CD4-positive, alpha-beta T cell (primary cell): ENCODE results near the gene GMPPB. TPM values are rescaled to one million over a fixed set of nuclear protein-coding genes. Genes with fewer than 3 reads are reported as not detected.

ENCODE experiments used
- ATAC-seq: fragments of 200-7000 bp; cut with Tn5 transposase; one replicate; pipeline ENCODE4 v1.10.0; 2022; ENCODE audit warnings: mild to moderate bottlenecking; ENCODE audit not compliant: poor library complexity
- CTCF ChIA-PET: fragments of 350-600 bp; sonication (Branson Sonifier 250); formaldehyde crosslinking; loops from one replicate; lab custom pipeline; 2021; ENCODE audit warnings: antibody characterized with exemption, inconsistent platforms; lab: Charles Lee
- POLR2A ChIA-PET: fragments of 350-600 bp; sonication (Branson Sonifier 250); formaldehyde crosslinking; loops from one replicate; lab custom pipeline; 2021; ENCODE audit warnings: antibody characterized with exemption, inconsistent platforms; lab: Charles Lee
- DNase-seq, 14 experiments: peaks; one replicate each; pipeline ENCODE4 v3.0.0-alpha.2; 2013 to 2020; ENCODE audit warnings: mixed read lengths in 2 of 14
- H3K27ac ChIP-seq, 2 donors: one replicate each; pipeline versions ENCODE4 v1.5.1 to v1.7.0; 2013; ENCODE audit warnings: low read length in 2 of 2, low read depth in 1 of 2, mild to moderate bottlenecking in 1 of 2
- H3K27me3 ChIP-seq, 2 experiments: 1 replicate in 1 of 2; 2 replicates in 1 of 2; pipeline versions ENCODE4 v1.6.1 to v1.7.0; 2013; ENCODE audit warnings: low read length in 2 of 2, control low read depth in 1 of 2, mild to moderate bottlenecking in 1 of 2, moderate library complexity in 1 of 2; ENCODE audit not compliant: insufficient read depth in 2 of 2, control insufficient read depth in 1 of 2
- H3K36me3 ChIP-seq: one replicate; pipeline ENCODE4 v1.6.1; 2013; ENCODE audit warnings: low read length, control low read depth; ENCODE audit not compliant: insufficient read depth
- H3K4me1 ChIP-seq: one replicate; pipeline ENCODE4 v1.6.1; 2013; ENCODE audit warnings: low read length, control low read depth; ENCODE audit not compliant: insufficient read depth
- H3K4me3 ChIP-seq: one replicate; pipeline ENCODE4 v1.5.1; 2013; ENCODE audit warnings: mild to moderate bottlenecking, low read length, moderate library complexity
- H3K9me3 ChIP-seq, 2 experiments: 1 replicate in 1 of 2; 2 replicates in 1 of 2; pipeline versions ENCODE4 v1.6.1 to v1.7.0; 2013; ENCODE audit warnings: low read length in 2 of 2, mild to moderate bottlenecking in 2 of 2, control low read depth in 1 of 2, moderate library complexity in 1 of 2; ENCODE audit not compliant: control insufficient read depth in 1 of 2, insufficient read depth in 1 of 2
- H3K27ac Mint-ChIP-seq: one replicate; pipeline ENCODE4 v1.8.0; 2020; ENCODE audit warnings: mixed read lengths
- H3K27me3 Mint-ChIP-seq: one replicate; pipeline ENCODE4 v1.8.0; 2021; ENCODE audit warnings: mixed read lengths
- H3K36me3 Mint-ChIP-seq: one replicate; pipeline ENCODE4 v1.8.0; 2021; ENCODE audit warnings: low read depth, mixed read lengths
- H3K4me1 Mint-ChIP-seq: one replicate; pipeline ENCODE4 v1.8.0; 2021; ENCODE audit warnings: low read depth, mixed read lengths
- H3K4me3 Mint-ChIP-seq: one replicate; pipeline ENCODE4 v1.8.0; 2020; ENCODE audit warnings: mild to moderate bottlenecking, mixed read lengths
- H3K9me3 Mint-ChIP-seq: one replicate; pipeline ENCODE4 v1.8.0; 2020; ENCODE audit warnings: mixed read lengths
- intact Hi-C, 2 experiments: fragments of 100-400 bp; cut with DNase I in 1 of 2; cut with micrococcal nuclease in 1 of 2; formaldehyde crosslinking; loops; one replicate each; pipeline versions ENCODE4 v1.15.1 to v1.9.0; 2023 to 2025; cut with DNase I, micrococcal nuclease
- total RNA-seq, 174 experiments: library from RNA in 2 of 174; stranded (reverse) in 2 of 174; gene quantifications; one replicate each; pipeline ENCODE4 v1.2.3 and lab custom pipeline; 2021 to 2026
- TF ChIP-seq, protein P1 (sequence below): fragments of 200-600 bp; IDR thresholded peaks from one replicate; pipeline ENCODE4 v1.8.0; 2022; ENCODE audit warnings: antibody characterized with exemption, mild to moderate bottlenecking

GMPPB gene
- total RNA-seq, 2 experiments from 2014 or later: 39.0 to 41.4 TPM

DNA sequence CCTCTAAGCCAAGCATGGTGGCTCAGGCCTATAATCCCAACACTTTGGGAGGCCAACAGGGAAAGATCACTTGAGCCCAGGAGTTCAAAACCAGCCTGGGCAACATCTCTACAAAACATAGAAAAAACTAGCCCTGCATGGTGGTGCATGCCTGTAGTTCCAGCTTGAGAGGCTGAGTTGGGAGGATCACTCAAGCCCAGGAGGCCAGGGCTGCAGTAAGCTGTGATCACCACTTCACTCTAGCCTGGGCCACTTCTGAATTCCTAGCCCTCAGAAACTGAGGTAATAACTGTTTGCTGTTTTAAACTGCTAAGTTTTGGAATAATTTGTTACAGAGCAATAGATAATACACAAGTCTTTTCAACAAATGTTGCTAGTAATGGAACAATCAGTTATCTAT, 46.2 kb upstream of the GMPPB start:
- Mint-ChIP-seq H3K9me3 (no peaks in the 10 kb centered on the region), H3K4me3 (no peak overlapping the region), H3K27me3 (no peaks in the 10 kb centered on the region), H3K27ac (no peak overlapping the region), H3K36me3 (peaks cover 20% of the 10 kb centered on the region), H3K4me1 (peaks cover 38% of the 10 kb centered on the region)
- CTCF ChIA-PET: interaction anchor here (2.9 kb wide), 1 partner anchor 33 kb away, joined by 13 read pairs; the partner anchor contains the start of gene INKA1
- DNase-seq (no peak), ATAC-seq (no peak)
- H3K9me3 ChIP-seq: no peaks in the 10 kb centered on the region
- TF ChIP-seq, protein P1, sequence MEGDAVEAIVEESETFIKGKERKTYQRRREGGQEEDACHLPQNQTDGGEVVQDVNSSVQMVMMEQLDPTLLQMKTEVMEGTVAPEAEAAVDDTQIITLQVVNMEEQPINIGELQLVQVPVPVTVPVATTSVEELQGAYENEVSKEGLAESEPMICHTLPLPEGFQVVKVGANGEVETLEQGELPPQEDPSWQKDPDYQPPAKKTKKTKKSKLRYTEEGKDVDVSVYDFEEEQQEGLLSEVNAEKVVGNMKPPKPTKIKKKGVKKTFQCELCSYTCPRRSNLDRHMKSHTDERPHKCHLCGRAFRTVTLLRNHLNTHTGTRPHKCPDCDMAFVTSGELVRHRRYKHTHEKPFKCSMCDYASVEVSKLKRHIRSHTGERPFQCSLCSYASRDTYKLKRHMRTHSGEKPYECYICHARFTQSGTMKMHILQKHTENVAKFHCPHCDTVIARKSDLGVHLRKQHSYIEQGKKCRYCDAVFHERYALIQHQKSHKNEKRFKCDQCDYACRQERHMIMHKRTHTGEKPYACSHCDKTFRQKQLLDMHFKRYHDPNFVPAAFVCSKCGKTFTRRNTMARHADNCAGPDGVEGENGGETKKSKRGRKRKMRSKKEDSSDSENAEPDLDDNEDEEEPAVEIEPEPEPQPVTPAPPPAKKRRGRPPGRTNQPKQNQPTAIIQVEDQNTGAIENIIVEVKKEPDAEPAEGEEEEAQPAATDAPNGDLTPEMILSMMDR: no peak
- H3K27me3 ChIP-seq: no peaks in the 10 kb centered on the region
- no peak overlapping the region for H3K27ac ChIP-seq
- peaks cover 7% of the 10 kb centered on the region for H3K4me1 ChIP-seq
- intact Hi-C loops: no loop called here
- peaks cover 20% of the 10 kb centered on the region for H3K36me3 ChIP-seq
- no peak overlapping the region for H3K4me3 ChIP-seq
- POLR2A ChIA-PET: interaction anchor here (1.1 to 1.2 kb wide), 2 partner anchors 13 to 33 kb away, joined by 3 read pairs; partner anchors contain the start of gene INKA1

DNA sequence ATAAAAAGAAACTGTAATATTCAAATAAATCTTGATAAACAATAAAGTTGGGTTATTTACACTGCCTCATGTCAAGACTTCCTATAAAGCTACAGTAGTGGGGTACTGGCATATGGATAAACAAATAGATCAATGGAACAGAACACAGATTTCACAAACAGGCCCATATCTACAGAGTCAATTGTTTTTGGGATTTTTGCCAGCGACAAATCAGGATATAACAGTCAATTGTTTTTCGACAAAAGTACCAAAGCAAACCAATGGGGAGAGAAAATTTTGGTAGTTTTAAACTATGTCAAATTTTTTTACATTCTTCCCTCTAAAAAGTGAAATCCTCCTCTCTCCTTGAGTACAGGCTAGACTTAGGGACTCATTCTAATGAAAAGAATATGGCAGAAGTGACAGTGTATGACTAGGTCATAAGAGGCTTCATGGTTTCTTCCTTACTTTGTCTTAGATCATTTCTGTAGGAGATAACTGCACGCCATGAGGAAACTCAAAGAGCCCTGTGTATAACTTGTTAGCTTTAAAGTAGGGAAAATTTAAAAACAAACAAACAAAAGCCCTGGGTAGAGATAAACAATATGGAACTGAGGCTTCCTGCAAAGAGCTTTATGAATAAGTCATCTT, 45.6 kb upstream of the GMPPB start:
- no peak overlapping the region for H3K4me3 Mint-ChIP-seq
- POLR2A ChIA-PET: interaction anchor here (1.1 to 1.2 kb wide), 2 partner anchors 12 to 34 kb away, joined by 3 read pairs; partner anchors contain the start of gene INKA1

DNA sequence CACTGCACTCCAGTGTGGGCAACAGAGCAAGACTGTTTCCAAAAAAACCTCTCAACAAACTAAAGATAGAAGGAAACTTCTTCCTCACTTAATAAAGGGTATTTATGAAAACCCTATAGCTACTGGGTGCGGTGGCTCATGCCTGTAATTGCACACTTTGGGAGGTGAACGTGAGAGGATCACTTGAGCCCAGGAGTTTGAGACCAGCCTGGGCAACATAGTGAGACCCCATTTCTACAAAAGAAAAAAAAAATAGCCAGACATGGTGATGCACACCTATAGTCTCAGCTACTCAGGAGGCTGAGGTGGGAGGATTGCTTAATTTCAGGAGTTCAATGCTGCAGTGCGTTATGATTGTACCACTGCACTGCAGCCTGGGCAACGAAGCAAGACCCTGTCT, 40.2 kb upstream of the GMPPB start:
- Histone ChIP-seq H3K4me3 (no peak overlapping the region), H3K27me3 (no peaks in the 10 kb centered on the region), H3K4me1 (peaks cover 3% of the 10 kb centered on the region), H3K9me3 (no peaks in the 10 kb centered on the region), H3K27ac (no peak overlapping the region), H3K36me3 (peaks cover 18% of the 10 kb centered on the region)
- Mint-ChIP-seq H3K4me1 (peaks cover 21% of the 10 kb centered on the region), H3K4me3 (no peak overlapping the region), H3K27ac (no peak overlapping the region), H3K36me3 (peaks cover 26% of the 10 kb centered on the region), H3K9me3 (no peaks in the 10 kb centered on the region), H3K27me3 (no peaks in the 10 kb centered on the region)
- ATAC-seq: no peak
- no peak for DNase-seq
- intact Hi-C loops: no loop called here
- ChIA-PET POLR2A (no interaction called here), CTCF (no interaction called here)
- TF ChIP-seq, protein P1: no peak

More for the DNA sequence above, 45.6 kb upstream of the GMPPB start:
- Mint-ChIP-seq H3K9me3 (no peaks in the 10 kb centered on the region), H3K36me3 (peaks cover 25% of the 10 kb centered on the region), H3K27ac (no peak overlapping the region), H3K27me3 (no peaks in the 10 kb centered on the region), H3K4me1 (peaks cover 38% of the 10 kb centered on the region)
- Histone ChIP-seq H3K4me1 (peaks cover 7% of the 10 kb centered on the region), H3K4me3 (no peak overlapping the region), H3K27ac (no peak overlapping the region), H3K36me3 (peaks cover 20% of the 10 kb centered on the region), H3K9me3 (no peaks in the 10 kb centered on the region), H3K27me3 (no peaks in the 10 kb centered on the region)
- ATAC-seq (no peak), DNase-seq (no peak)
- intact Hi-C loops: no loop called here
- CTCF ChIA-PET: interaction anchor here (1.0 to 2.9 kb wide), 2 partner anchors 11 to 34 kb away, joined by 3 to 13 read pairs; partner anchors contain the start of gene INKA1
- TF ChIP-seq, protein P1: no peak
